Gastroesophageal sphincter (tissue), 4 donors: Measurements from ENCODE around the gene SLC47A2. TPM values are rescaled to one million over a fixed set of nuclear protein-coding genes. Genes with fewer than 3 reads are reported as not detected.

Experiments used
- ATAC-seq: fragments of 150-250 bp; one replicate; pipeline ENCODE4 v1.9.1; 2016; ENCODE audit warnings: mild to moderate bottlenecking, moderate library complexity
- H3K27ac ChIP-seq, 4 donors: fragments of 200-600 bp; sonication (generic) in 3 of 4; 1 replicate in 3 of 4; 2 replicates in 1 of 4; pipeline ENCODE4 v1.5.1; 2016 to 2019
- H3K27me3 ChIP-seq: fragments of 200-600 bp; sonication (generic); one replicate; pipeline ENCODE4 v1.5.1; 2019
- H3K36me3 ChIP-seq, 2 donors: fragments of 200-600 bp; sonication (generic); one replicate each; pipeline ENCODE4 v1.5.1; 2019; ENCODE audit warnings: control low read depth in 1 of 2
- H3K4me1 ChIP-seq, 3 donors: fragments of 200-600 bp; sonication (generic); 1 replicate in 2 of 3; 2 replicates in 1 of 3; pipeline ENCODE4 v1.5.1; 2016 to 2019; ENCODE audit warnings: control low read depth in 2 of 3
- H3K4me3 ChIP-seq, 2 donors: fragments of 200-600 bp; sonication (generic); one replicate each; pipeline ENCODE4 v1.5.1; 2019; ENCODE audit warnings: mild to moderate bottlenecking in 1 of 2, moderate library complexity in 1 of 2
- H3K9me3 ChIP-seq, 3 donors: fragments of 200-600 bp; sonication (generic); one replicate each; pipeline ENCODE4 v1.5.1; 2017 to 2019; ENCODE audit warnings: control low read depth in 2 of 3
- EP300 ChIP-seq: sonication (generic); formaldehyde crosslinking; IDR thresholded peaks from one replicate; pipeline ENCODE4 v1.6.1; 2017; ENCODE audit warnings: antibody characterized with exemption, mild to moderate bottlenecking
- POLR2A ChIP-seq, 2 donors: fragments of 450-650 bp; IDR thresholded peaks; one replicate each; pipeline ENCODE4 v1.6.1; 2017; ENCODE audit warnings: antibody characterized with exemption in 2 of 2, mild to moderate bottlenecking in 2 of 2, moderate library complexity in 1 of 2
- POLR2AphosphoS5 ChIP-seq: sonication (generic); formaldehyde crosslinking; IDR thresholded peaks from one replicate; pipeline ENCODE4 v1.6.1; 2017; ENCODE audit warnings: antibody characterized with exemption
- WGBS, 2 donors: methylation state at CpG; one replicate each; pipeline ENCODE4 v1.1.5; 2018; ENCODE audit warnings: low coverage in 1 of 2; 5-methylcytosine and 5-hydroxymethylcytosine counted together
- total RNA-seq, 4 donors: library from RNA; depleted of rRNA; stranded (reverse); fragments of >200 nt; gene quantifications; one replicate each; pipeline ENCODE4 v1.1.0, GENCODE V29; 2016
- TF ChIP-seq, protein P1 (sequence below), 4 experiments: fragments of 200-600 bp in 2 of 4; fragments of 450-650 bp in 2 of 4; sonication (generic) in 1 of 4; IDR thresholded peaks; one replicate each; pipeline ENCODE4 v1.5.1; 2017 to 2019; ENCODE audit warnings: antibody characterized with exemption in 4 of 4, mild to moderate bottlenecking in 2 of 4, moderate library complexity in 2 of 4

Gene SLC47A2
- total RNA-seq, 4 donors from 2014 or later, result not detected

DNA sequence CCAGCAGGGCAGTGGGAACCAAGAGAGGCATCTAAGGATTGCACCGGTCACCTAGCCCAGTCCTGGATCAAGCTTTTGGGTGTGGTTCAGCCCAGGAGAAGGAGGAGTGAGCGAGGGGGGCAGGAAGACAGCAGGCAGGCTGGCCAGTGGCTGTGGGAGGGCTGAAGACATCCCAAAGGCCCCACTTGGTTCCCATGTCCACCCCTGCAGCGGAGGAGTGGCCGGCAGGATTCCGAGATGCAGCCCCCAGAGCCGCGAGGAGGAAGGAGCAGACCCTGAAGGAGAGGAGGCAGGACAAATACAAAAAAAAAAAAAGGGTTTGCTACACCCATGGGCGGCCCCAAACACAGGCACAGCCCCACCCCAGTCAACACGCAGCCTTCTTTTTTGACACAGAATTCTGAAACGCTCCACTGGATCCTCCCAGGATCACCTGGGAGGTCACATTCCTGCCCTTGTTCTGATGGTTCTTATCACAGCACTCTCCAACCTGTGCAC, 1.1 kb upstream of the SLC47A2 start:
- Histone ChIP-seq H3K4me1 (peaks cover 0 to 5% (median 5%) of the 10 kb centered on the region in 3 donors), H3K27me3 (no peaks in the 10 kb centered on the region), H3K9me3 (no peaks in the 10 kb centered on the region), H3K36me3 (no peaks in the 10 kb centered on the region), H3K27ac (no peak overlapping the region), H3K4me3 (no peak overlapping the region)
- TF ChIP-seq POLR2A (IDR thresholded peaks at IDR 0.05), result no peak
- TF ChIP-seq EP300, result no peak
- TF ChIP-seq POLR2AphosphoS5, result no peak
- TF ChIP-seq, protein P1, sequence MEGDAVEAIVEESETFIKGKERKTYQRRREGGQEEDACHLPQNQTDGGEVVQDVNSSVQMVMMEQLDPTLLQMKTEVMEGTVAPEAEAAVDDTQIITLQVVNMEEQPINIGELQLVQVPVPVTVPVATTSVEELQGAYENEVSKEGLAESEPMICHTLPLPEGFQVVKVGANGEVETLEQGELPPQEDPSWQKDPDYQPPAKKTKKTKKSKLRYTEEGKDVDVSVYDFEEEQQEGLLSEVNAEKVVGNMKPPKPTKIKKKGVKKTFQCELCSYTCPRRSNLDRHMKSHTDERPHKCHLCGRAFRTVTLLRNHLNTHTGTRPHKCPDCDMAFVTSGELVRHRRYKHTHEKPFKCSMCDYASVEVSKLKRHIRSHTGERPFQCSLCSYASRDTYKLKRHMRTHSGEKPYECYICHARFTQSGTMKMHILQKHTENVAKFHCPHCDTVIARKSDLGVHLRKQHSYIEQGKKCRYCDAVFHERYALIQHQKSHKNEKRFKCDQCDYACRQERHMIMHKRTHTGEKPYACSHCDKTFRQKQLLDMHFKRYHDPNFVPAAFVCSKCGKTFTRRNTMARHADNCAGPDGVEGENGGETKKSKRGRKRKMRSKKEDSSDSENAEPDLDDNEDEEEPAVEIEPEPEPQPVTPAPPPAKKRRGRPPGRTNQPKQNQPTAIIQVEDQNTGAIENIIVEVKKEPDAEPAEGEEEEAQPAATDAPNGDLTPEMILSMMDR (IDR thresholded peaks at IDR 0.05), result no peak
- no peak for ATAC-seq
- 77 to 92% methylated on average over 2 to 5 of the region's 10 CpGs for WGBS, 2 donors

DNA sequence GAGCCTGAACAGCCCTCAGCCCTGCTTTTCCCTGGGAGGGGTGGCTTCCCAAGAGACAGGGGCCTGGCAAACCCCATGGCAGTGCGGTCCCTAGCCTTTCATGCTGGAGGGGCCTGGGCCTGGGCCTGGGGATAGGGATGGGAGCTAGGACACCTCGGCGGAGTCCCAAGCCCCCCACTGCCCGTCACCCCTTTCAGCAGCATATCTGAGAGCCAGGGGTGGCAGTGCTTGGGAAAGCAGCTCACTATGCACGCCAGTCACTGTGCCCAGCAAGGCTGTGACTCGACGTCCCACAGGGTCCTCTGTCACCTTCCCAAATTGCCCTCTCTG, 612 bp upstream of the SLC47A2 start:
- Histone ChIP-seq H3K9me3 (no peaks in the 10 kb centered on the region), H3K36me3 (no peaks in the 10 kb centered on the region), H3K4me1 (peaks cover 0 to 5% (median 5%) of the 10 kb centered on the region in 3 donors), H3K27me3 (no peaks in the 10 kb centered on the region), H3K27ac (no peak overlapping the region), H3K4me3 (no peak overlapping the region)
- 92 to 97% methylated on average over 2 to 4 of the region's 7 CpGs for WGBS, 2 donors
- TF ChIP-seq POLR2AphosphoS5 (no peak), EP300 (no peak), POLR2A (IDR thresholded peaks at IDR 0.05) (no peak)
- TF ChIP-seq, protein P1 (IDR thresholded peaks at IDR 0.05), result no peak
- ATAC-seq, result no peak

DNA sequence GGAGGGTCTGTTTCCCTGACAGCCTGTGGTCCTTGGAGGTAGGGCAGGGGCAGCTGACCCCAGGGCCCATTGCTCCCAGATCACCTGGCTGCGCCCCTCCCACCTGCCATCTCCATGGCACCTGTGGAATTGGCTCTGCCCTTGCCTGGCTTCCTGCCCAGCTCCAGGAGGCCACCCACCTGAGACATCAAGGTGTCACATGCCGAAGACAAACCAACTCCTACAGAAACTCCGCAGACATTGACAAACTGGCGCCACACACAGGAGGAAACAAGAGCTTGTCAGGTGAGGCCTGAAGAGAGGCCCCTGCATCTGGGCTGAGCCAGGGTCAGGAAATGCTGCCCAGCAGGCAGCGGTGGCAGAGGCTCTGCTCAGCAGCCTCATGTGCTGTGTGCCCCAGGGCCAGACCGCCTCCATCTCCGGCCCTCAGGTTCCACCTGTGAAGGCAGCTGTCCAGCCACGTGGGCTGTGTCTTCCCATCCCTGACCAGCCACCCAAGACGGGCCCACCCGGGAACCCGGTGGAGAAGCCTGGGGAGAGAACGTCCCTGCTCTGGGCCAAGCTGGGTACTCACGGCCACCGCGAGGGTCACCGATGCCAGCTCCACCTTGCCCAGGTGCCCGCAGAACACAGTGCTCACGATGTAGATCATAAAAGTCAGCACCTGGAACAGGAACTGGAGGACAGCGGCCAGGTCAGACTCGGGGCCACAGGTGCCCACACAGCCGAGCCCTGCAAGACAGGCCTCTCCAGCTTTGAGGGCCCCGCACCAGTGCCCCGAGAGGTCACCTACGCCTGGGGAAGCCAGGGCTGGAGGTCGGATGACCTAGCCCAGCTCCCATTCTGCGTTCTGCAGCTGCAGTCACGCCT, 1.6 kb downstream of the SLC47A2 start:
- no peak overlapping the region for H3K4me3 ChIP-seq
- no peaks in the 10 kb centered on the region for H3K27me3 ChIP-seq
- TF ChIP-seq POLR2A (IDR thresholded peaks at IDR 0.05), result no peak
- TF ChIP-seq POLR2AphosphoS5, result no peak
- WGBS, 2 donors, result 97% methylated on average over 6 of the region's 27 CpGs; no CpG with 5 or more reads in 1 of the 2 donors
- H3K4me1 ChIP-seq, result no peaks in the 10 kb centered on the region
- no peak overlapping the region for H3K27ac ChIP-seq
- H3K9me3 ChIP-seq, result no peaks in the 10 kb centered on the region
- H3K36me3 ChIP-seq, result no peaks in the 10 kb centered on the region
- no peak for ATAC-seq

DNA sequence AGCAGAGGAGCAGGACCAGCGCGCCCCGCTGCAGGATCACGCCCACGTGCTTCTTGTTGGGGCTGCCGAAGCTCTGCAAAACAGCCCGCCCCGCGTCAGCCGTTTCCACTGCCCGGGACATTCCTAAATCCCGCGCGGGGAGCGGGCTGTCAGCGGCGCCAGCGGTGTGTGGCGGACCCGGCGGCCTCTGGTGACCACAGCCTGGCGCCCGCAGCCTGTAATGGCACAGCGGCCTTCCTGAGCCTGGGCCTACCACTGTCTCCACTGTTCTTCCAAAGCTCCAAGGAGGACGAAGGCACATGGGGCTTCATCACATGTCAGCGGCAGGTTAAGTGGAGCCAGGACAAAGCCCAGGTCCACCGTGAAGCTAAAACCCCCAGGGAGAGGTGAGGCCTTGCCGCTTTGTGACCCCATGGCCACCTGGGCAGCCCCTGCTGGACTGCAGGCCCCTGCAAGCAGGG, 2.5 kb downstream of the SLC47A2 start:
- no peak for ATAC-seq
- no peak overlapping the region for H3K27ac ChIP-seq
- no peak overlapping the region for H3K4me3 ChIP-seq
- no peaks in the 10 kb centered on the region for H3K9me3 ChIP-seq
- no peaks in the 10 kb centered on the region for H3K36me3 ChIP-seq
- no peak for TF ChIP-seq POLR2A (IDR thresholded peaks at IDR 0.05)
- no peak for TF ChIP-seq EP300
- TF ChIP-seq, protein P1 (IDR thresholded peaks at IDR 0.05), result no peak
- no peak for TF ChIP-seq POLR2AphosphoS5
- 89% methylated on average over 3 of the region's 28 CpGs; no CpG with 5 or more reads in 1 of the 2 donors for WGBS, 2 donors
- H3K4me1 ChIP-seq, result no peaks in the 10 kb centered on the region
- H3K27me3 ChIP-seq, result no peaks in the 10 kb centered on the region

DNA sequence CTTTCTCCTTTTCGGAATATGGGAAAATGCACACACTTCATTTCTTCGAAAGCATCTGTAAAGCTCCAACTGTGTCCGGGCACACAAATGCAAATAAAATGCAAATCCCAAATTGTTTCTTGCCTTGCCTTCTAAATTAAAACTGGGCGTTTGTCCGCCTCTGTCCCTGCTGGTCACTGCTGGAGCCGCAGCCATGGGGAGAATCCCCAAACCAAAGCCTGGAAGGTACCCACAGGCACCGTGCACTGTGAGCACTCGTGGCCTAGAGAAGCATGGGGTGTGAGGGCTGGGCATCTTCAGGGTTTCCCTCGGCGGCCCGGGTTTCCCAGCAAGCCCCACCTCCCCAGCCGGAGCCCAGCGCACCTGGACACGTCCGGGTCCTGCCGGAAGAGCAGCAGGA, 2.9 kb downstream of the SLC47A2 start:
- Histone ChIP-seq H3K9me3 (no peaks in the 10 kb centered on the region), H3K4me1 (no peaks in the 10 kb centered on the region), H3K27me3 (no peaks in the 10 kb centered on the region), H3K4me3 (no peak overlapping the region), H3K27ac (no peak overlapping the region), H3K36me3 (no peaks in the 10 kb centered on the region)
- WGBS, 2 donors, result 69 to 92% methylated on average over 2 to 3 of the region's 16 CpGs
- no peak for TF ChIP-seq EP300
- no peak for TF ChIP-seq POLR2A (IDR thresholded peaks at IDR 0.05)
- no peak for TF ChIP-seq POLR2AphosphoS5
- TF ChIP-seq, protein P1 (IDR thresholded peaks at IDR 0.05), result no peak
- no peak for ATAC-seq
